NCI-H2107 (cell line): ENCODE measurements around the gene MYL1.

Source experiments
- DNase-seq: peaks from one replicate; lab custom pipeline; 2025; lab: John Stamatoyannopoulos, UW

The MYL1 gene

GRCh38 chr2:210267698-210268097 is 47.3 kb downstream of the MYL1 start:
- no peak for DNase-seq

- DNase-seq, result no peak
These were observed 50.7 kb downstream of the MYL1 start for GRCh38 chr2:210264282-210264681.

- DNase-seq, result no peak
These were observed 51.1 kb downstream of the MYL1 start for GRCh38 chr2:210263841-210264240.

GRCh38 chr2:210262036-210262435 is 52.9 kb downstream of the MYL1 start:
- no peak for DNase-seq

- DNase-seq, result no peak
These were observed 55.3 kb downstream of the MYL1 start for GRCh38 chr2:210259687-210260086.

GRCh38 chr2:210252699-210253606 is 62.0 kb downstream of the MYL1 start:
- DNase-seq, result no peak

GRCh38 chr2:210250622-210251021 is 64.4 kb downstream of the MYL1 start:
- no peak for DNase-seq
